DOHH2 (cell line): ENCODE measurements around the gene RFX4.
A peak's percentile ranks its signal among the peaks of the same experiment; 100 is the strongest.

Experiments
- H3F3A ChIP-seq: fragments of 200-600 bp; sonication (generic), shearing (Covaris generic); 2 replicates; pipeline ENCODE4 v1.6.0; 2016; ENCODE audit warnings: antibody characterized with exemption, mild to moderate bottlenecking; ENCODE audit not compliant: control insufficient read depth, insufficient read depth
- H3K27ac ChIP-seq: fragments of 200-600 bp; sonication (generic); 2 replicates; pipeline ENCODE4 v1.5.1; 2014; ENCODE audit warnings: low read depth, mild to moderate bottlenecking, low read length, moderate library complexity
- H3K27me3 ChIP-seq: fragments of 200-600 bp; sonication (generic); 2 replicates; pipeline ENCODE4 v1.6.1; 2014; ENCODE audit warnings: mild to moderate bottlenecking, low read length, mixed read lengths; ENCODE audit not compliant: control insufficient read depth
- H3K36me3 ChIP-seq: fragments of 200-600 bp; sonication (generic); 2 replicates; pipeline ENCODE4 v1.6.1; 2014; ENCODE audit warnings: mild to moderate bottlenecking, low read length, moderate library complexity, mixed read lengths; ENCODE audit not compliant: control insufficient read depth
- H3K4me1 ChIP-seq: fragments of 200-600 bp; sonication (generic); 2 replicates; pipeline ENCODE4 v1.6.1; 2014; ENCODE audit warnings: mild to moderate bottlenecking, low read length, mixed read lengths; ENCODE audit not compliant: control insufficient read depth
- H3K4me2 ChIP-seq: fragments of 200-600 bp; sonication (generic); 2 replicates; pipeline ENCODE4 v1.6.0; 2014; ENCODE audit warnings: mild to moderate bottlenecking, low read length, moderate library complexity
- H3K4me3 ChIP-seq: fragments of 200-600 bp; sonication (generic); 2 replicates; pipeline ENCODE4 v1.5.1; 2014; ENCODE audit warnings: mild to moderate bottlenecking, low read length, mixed read lengths
- H3K79me2 ChIP-seq: fragments of 200-600 bp; sonication (generic); 2 replicates; pipeline ENCODE4 v1.6.1; 2014; ENCODE audit warnings: mild to moderate bottlenecking, low read length, mixed read lengths; ENCODE audit not compliant: control insufficient read depth
- H3K9me2 ChIP-seq: fragments of 200-600 bp; sonication (generic); replicated peaks from 2 replicates; pipeline ENCODE4 v1.6.1; 2014; ENCODE audit warnings: mild to moderate bottlenecking, low read length, mixed read lengths; ENCODE audit not compliant: control insufficient read depth
- H3K9me3 ChIP-seq: fragments of 200-600 bp; sonication (generic); 2 replicates; pipeline ENCODE4 v1.6.1; 2014; ENCODE audit warnings: antibody characterized with exemption, low read length, mixed read lengths; ENCODE audit not compliant: control insufficient read depth, insufficient read depth
- H4K20me1 ChIP-seq: fragments of 200-600 bp; sonication (generic); 2 replicates; pipeline ENCODE4 v1.6.0; 2014; ENCODE audit warnings: low read depth, mild to moderate bottlenecking, antibody characterized with exemption, low read length, moderate library complexity; ENCODE audit not compliant: control insufficient read depth, insufficient read depth
- CTCF ChIP-seq: fragments of 200-600 bp; sonication (generic); IDR thresholded peaks from one replicate; pipeline ENCODE4 v1.5.1; 2014; ENCODE audit warnings: antibody characterized with exemption, mild to moderate bottlenecking, low read depth, low read length; ENCODE audit not compliant: poor library complexity, severe bottlenecking
- EZH2phosphoT487 ChIP-seq: fragments of 200-600 bp; sonication (generic); IDR thresholded peaks from 2 replicates; pipeline ENCODE4 v1.6.1; 2017; ENCODE audit warnings: borderline replicate concordance, mild to moderate bottlenecking, antibody characterized with exemption, low read length, moderate library complexity, mixed read lengths

RFX4 gene

GRCh38 chr12:106776897-106777296 lies 194.1 kb downstream of the RFX4 start:
- no peak for TF ChIP-seq EZH2phosphoT487
- TF ChIP-seq CTCF = no peak
- Histone ChIP-seq H3K9me3 (no peaks in the 10 kb centered on the region), H3K4me2 (no peak overlapping the region), H3K4me1 (peaks cover 37% of the 10 kb centered on the region), H3K79me2 (peaks cover 48% of the 10 kb centered on the region), H3F3A (peaks cover 4% of the 10 kb centered on the region), H3K4me3 (no peak overlapping the region), H3K27ac (no peak overlapping the region), H3K9me2 (no peaks in the 10 kb centered on the region), H4K20me1 (0 out of 2 replicates have a peak, but pooled peaks cover 5% of the 10 kb centered on the region), H3K27me3 (peaks cover 12% of the 10 kb centered on the region), H3K36me3 (no peaks in the 10 kb centered on the region; the same call in 1 of the 2 replicates)

- peaks cover 44% of the 10 kb centered on the region for H3K79me2 ChIP-seq
- H3K4me1 ChIP-seq = peaks cover 21% of the 10 kb centered on the region
- no peak overlapping the region for H3K4me3 ChIP-seq
- no peak overlapping the region for H3K27ac ChIP-seq
- H3K9me2 ChIP-seq = no peaks in the 10 kb centered on the region
- no peak for TF ChIP-seq EZH2phosphoT487
- no peak for TF ChIP-seq CTCF
- no peaks in the 10 kb centered on the region for H3K9me3 ChIP-seq
- H3K36me3 ChIP-seq = no peaks in the 10 kb centered on the region
- H3K4me2 ChIP-seq = 0 out of 2 replicates have a peak overlapping the region, but pooled peaks have one; percentile 1
- H3F3A ChIP-seq = no peaks in the 10 kb centered on the region; the same call in 1 of the 2 replicates
- H3K27me3 ChIP-seq = no peaks in the 10 kb centered on the region
- 0 out of 2 replicates have a peak, but pooled peaks cover 5% of the 10 kb centered on the region for H4K20me1 ChIP-seq
Measured at GRCh38 chr12:106780010-106780631, 197.3 kb downstream of the RFX4 start.

GRCh38 chr12:106782619-106783018 lies 199.8 kb downstream of the RFX4 start:
- Histone ChIP-seq H3K9me2 (no peaks in the 10 kb centered on the region), H4K20me1 (no peaks in the 10 kb centered on the region), H3K4me3 (no peak overlapping the region), H3K27me3 (no peaks in the 10 kb centered on the region), H3K36me3 (0 out of 2 replicates have a peak, but pooled peaks cover 11% of the 10 kb centered on the region), H3K79me2 (peaks cover 22% of the 10 kb centered on the region), H3K9me3 (no peaks in the 10 kb centered on the region), H3F3A (no peaks in the 10 kb centered on the region), H3K4me2 (no peak overlapping the region), H3K4me1 (peaks cover 11% of the 10 kb centered on the region), H3K27ac (no peak overlapping the region)
- TF ChIP-seq EZH2phosphoT487 (no peak), CTCF (no peak)
